Testis (tissue), 2 donors: ENCODE measurements around the gene ARVCF.

Experiments used
- CTCF ChIP-seq, 3 experiments: fragments of 450-650 bp in 2 of 3; fragments of 200-600 bp in 1 of 3; sonication (generic) in 1 of 3; IDR thresholded peaks; one replicate each; pipeline ENCODE4 v1.5.1; 2016 to 2019; ENCODE audit warnings: antibody characterized with exemption in 3 of 3, mild to moderate bottlenecking in 2 of 3, moderate library complexity in 1 of 3
- POLR2A ChIP-seq: fragments of 450-650 bp; IDR thresholded peaks from one replicate; pipeline ENCODE4 v1.6.1; 2017; ENCODE audit warnings: antibody characterized with exemption, mild to moderate bottlenecking, moderate library complexity

GRCh38 chr22:20054034-20054427 lies 37.4 kb upstream of the ARVCF start:
- no peak for TF ChIP-seq CTCF (IDR thresholded peaks at IDR 0.05)
- TF ChIP-seq POLR2A = no peak
